Measurements from ENCODE around the gene SLC25A23.
A peak's percentile ranks its signal among the peaks of the same experiment; 100 is the strongest.

The SLC25A23 gene

DNA sequence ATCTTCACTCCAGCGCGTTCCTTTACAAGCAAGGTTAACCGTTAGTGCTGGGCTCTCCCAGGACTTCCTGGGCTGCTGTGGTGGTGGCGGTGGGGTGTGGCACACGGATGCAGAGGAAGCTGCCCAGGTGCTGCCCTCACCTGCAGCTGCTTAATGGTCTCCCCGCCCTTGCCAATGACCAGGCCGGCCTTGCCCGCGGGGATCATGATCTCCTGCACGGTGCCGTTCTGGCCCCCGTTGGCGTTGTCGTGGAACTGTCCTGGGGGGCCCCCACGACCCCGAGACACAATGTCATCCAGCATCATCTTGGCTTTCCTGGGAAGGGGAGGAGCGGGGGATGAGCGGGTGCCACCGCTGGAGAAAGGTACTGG, 41.0 kb downstream of the SLC25A23 start:
- TF ChIP-seq, protein P1, sequence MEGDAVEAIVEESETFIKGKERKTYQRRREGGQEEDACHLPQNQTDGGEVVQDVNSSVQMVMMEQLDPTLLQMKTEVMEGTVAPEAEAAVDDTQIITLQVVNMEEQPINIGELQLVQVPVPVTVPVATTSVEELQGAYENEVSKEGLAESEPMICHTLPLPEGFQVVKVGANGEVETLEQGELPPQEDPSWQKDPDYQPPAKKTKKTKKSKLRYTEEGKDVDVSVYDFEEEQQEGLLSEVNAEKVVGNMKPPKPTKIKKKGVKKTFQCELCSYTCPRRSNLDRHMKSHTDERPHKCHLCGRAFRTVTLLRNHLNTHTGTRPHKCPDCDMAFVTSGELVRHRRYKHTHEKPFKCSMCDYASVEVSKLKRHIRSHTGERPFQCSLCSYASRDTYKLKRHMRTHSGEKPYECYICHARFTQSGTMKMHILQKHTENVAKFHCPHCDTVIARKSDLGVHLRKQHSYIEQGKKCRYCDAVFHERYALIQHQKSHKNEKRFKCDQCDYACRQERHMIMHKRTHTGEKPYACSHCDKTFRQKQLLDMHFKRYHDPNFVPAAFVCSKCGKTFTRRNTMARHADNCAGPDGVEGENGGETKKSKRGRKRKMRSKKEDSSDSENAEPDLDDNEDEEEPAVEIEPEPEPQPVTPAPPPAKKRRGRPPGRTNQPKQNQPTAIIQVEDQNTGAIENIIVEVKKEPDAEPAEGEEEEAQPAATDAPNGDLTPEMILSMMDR (IDR thresholded peaks at IDR 0.05; ENCODE audit: poor library complexity, severe bottlenecking) = no peak
- DNase-seq (ENCODE audit: low spot score) (no peak), ATAC-seq (ENCODE audit: low read depth) (no peak)
- H3K27me3 ChIP-seq (ENCODE audit: insufficient read depth, poor library complexity, severe bottlenecking) = no peaks in the 10 kb centered on the region
- no peaks in the 10 kb centered on the region for H3K4me1 ChIP-seq (ENCODE audit: insufficient read depth, poor library complexity, severe bottlenecking)
- H3K27ac ChIP-seq (ENCODE audit: poor library complexity, severe bottlenecking) = no peak overlapping the region
- peaks cover 89% of the 10 kb centered on the region for H3K36me3 ChIP-seq (ENCODE audit: low read depth)
- no peak overlapping the region for H3K4me3 ChIP-seq (ENCODE audit: severe bottlenecking)
- H3K9me3 ChIP-seq (ENCODE audit: severe bottlenecking) = no peaks in the 10 kb centered on the region

DNA sequence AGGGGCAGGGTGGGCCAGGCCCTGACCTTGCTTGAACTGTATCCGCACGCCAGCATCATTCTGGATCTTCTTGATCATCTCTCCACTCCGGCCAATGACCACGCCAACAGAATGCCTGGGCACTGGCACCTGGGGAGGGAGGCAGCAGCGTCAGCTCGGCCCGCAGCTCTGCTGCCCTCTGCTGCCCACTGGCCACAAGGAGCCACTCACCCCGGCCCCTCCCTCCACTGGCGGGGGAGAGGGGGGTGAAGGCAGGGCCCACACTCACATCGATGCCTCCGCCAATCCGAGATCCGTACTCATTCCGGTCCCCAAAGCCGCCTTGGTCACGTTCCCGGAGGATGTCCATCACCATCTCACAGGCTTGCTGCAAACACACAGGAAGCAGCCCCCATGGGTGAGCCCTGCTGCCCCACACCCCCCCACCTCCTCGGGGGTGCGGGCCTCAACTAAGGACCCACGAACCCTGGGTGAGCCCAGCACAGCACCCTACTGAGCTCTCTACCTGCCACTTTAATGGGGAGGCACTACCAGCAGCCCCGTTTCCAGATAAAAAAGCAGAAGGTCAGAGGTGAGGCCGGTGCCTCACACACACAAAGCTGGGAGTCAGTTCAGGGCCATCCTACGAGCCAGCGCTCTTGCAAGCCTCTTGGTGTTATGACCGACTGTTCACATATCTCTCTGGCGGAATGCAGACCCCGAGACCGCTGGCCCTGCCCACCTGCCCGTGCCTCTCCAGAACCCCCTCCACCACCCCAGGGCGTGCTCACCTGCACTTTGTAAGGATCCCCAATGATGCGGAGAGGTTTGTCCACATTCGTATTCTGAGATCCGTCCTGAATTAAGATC, 41.7 kb downstream of the SLC25A23 start:
- no peak overlapping the region for H3K4me3 ChIP-seq (ENCODE audit: severe bottlenecking)
- no peak for ATAC-seq (ENCODE audit: low read depth)
- no peaks in the 10 kb centered on the region for H3K4me1 ChIP-seq (ENCODE audit: insufficient read depth, poor library complexity, severe bottlenecking)
- DNase-seq (ENCODE audit: low spot score) = no peak
- H3K9me3 ChIP-seq (ENCODE audit: severe bottlenecking) = no peaks in the 10 kb centered on the region
- peaks cover 83% of the 10 kb centered on the region for H3K36me3 ChIP-seq (ENCODE audit: low read depth)
- no peaks in the 10 kb centered on the region for H3K27me3 ChIP-seq (ENCODE audit: insufficient read depth, poor library complexity, severe bottlenecking)
- no peak overlapping the region for H3K27ac ChIP-seq (ENCODE audit: poor library complexity, severe bottlenecking)
- TF ChIP-seq, protein P1 (IDR thresholded peaks at IDR 0.05; ENCODE audit: poor library complexity, severe bottlenecking) = peak; percentile 21

DNA sequence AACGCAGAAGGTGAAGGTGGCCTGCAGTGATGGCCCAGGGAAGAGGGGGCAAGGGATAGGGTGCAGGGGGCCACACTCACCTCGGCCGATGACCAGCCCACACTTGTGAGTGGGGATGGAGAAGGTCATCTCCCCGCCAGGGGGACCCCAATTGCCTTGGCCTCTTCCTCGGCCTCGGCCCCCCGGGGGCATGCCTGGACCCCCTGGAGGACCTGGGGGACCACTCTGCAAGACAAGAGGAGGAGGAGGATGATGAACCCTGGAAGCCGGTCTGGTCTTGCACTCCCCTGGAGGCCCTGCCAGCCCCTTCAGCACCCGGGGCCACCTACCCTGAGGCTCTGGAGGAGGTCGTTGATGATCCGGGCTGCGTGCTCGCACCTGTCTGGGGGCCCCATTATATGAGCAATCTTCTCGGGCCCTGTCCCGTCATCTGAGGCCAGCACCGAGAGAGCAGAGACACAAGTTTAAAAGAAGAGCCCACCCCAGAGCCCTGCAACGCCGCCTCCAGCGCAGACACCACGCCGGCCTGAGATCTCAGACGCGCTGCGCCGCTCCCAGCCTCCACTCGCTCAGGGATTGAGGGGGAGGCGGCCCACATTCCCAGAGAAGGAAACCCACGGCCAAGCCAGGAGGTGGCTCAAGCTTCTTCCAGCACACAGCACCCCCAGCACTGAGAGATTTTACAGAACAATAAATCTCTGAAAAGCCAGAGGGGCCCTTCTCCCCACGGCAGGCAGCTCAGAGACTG, 42.8 kb downstream of the SLC25A23 start:
- DNase-seq (ENCODE audit: low spot score) = no peak
- H3K4me1 ChIP-seq (ENCODE audit: insufficient read depth, poor library complexity, severe bottlenecking) = no peaks in the 10 kb centered on the region
- peaks cover 72% of the 10 kb centered on the region for H3K36me3 ChIP-seq (ENCODE audit: low read depth)
- H3K9me3 ChIP-seq (ENCODE audit: severe bottlenecking) = no peaks in the 10 kb centered on the region
- no peak overlapping the region for H3K27ac ChIP-seq (ENCODE audit: poor library complexity, severe bottlenecking)
- no peak overlapping the region for H3K4me3 ChIP-seq (ENCODE audit: severe bottlenecking)
- TF ChIP-seq, protein P1 (IDR thresholded peaks at IDR 0.05; ENCODE audit: poor library complexity, severe bottlenecking) = no peak
- ATAC-seq (ENCODE audit: low read depth) = no peak
- H3K27me3 ChIP-seq (ENCODE audit: insufficient read depth, poor library complexity, severe bottlenecking) = no peaks in the 10 kb centered on the region

DNA sequence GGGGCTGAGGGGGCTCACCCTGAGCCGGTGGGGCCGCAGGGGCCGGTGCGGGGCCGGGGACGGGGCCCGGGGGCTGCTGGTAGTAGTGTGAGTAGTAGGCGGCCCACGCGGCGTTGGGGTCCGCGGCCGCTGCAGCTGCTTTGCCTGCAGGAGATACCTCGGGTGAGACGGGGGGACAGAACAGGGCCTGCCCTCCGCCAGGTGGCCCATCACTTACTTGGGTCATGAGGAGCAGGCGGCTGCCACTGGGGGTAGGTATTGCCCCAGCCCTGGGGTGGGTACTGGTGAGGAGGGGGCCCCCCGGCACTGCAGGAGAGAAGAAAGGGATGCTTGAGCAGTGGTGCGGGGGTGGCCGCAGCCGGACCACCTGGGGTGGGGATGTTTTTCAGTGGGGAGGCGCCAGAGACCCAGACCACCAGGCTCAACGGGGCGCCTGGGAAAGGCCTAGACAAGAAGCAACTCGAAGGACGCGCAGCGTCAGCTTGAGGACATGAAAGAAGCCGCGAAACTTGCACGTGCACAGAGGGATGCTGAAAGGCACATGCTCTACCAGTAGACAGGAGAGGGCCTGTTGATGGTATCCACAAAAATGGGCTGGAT, 43.9 kb downstream of the SLC25A23 start:
- no peak for DNase-seq (ENCODE audit: low spot score)
- H3K36me3 ChIP-seq (ENCODE audit: low read depth) = peaks cover 63% of the 10 kb centered on the region

More for the DNA sequence above, 43.9 kb downstream of the SLC25A23 start:
- Histone ChIP-seq H3K27ac (ENCODE audit: poor library complexity, severe bottlenecking) (no peak overlapping the region), H3K4me1 (ENCODE audit: insufficient read depth, poor library complexity, severe bottlenecking) (no peaks in the 10 kb centered on the region), H3K9me3 (ENCODE audit: severe bottlenecking) (no peaks in the 10 kb centered on the region), H3K27me3 (ENCODE audit: insufficient read depth, poor library complexity, severe bottlenecking) (no peaks in the 10 kb centered on the region), H3K4me3 (ENCODE audit: severe bottlenecking) (no peak overlapping the region)
- ATAC-seq (ENCODE audit: low read depth) = no peak
- TF ChIP-seq, protein P1 (IDR thresholded peaks at IDR 0.05; ENCODE audit: poor library complexity, severe bottlenecking) = no peak
